HepG2 (cell line): ENCODE results near the gene INAFM2. TPM values are rescaled to one million over a fixed set of nuclear protein-coding genes. Genes with fewer than 3 reads are reported as not detected.

Experiments used
- ATAC-seq: fragments of 200-7000 bp; cut with Tn5 transposase; 3 replicates; pipeline ENCODE4 v1.9.1; 2020; ENCODE audit warnings: mild to moderate bottlenecking, moderate library complexity
- BruUV-seq: library from RNA; stranded (reverse); fragments of 400-500 nt; replicated peaks from 2 replicates; lab custom pipeline; 2021; lab: Mats Ljungman, UMichigan
- CTCF ChIA-PET: fragments of 300-600 bp; formaldehyde crosslinking; extraction: SDS; loops from one replicate; lab custom pipeline; 2021; ENCODE audit warnings: low total read pairs, inconsistent platforms, low intra/inter-chr PET ratio; lab: Yijun Ruan, JAX
- POLR2A ChIA-PET: fragments of 350-600 bp; sonication (Branson Sonifier 250); formaldehyde crosslinking; loops from one replicate; lab custom pipeline; 2020; ENCODE audit warnings: antibody characterized with exemption, inconsistent platforms; lab: Yijun Ruan, JAX
- DNase-seq: peaks from one replicate; pipeline ENCODE4 v3.0.0-alpha.2; 2015; ENCODE audit warnings: low spot score
- FAIRE-seq: peaks from 3 replicates; lab custom pipeline; 2011; peaks lifted over from hg19 to GRCh38; lab: Jason Lieb, UNC
- H2AFZ ChIP-seq: one replicate; pipeline ENCODE4 v1.6.1; 2011; ENCODE audit warnings: low read length, inconsistent platforms
- H3K27ac ChIP-seq: fragments of 300-600 bp; 3 replicates; pipeline ENCODE4 v1.8.0; 2011; ENCODE audit warnings: mixed run types, mild to moderate bottlenecking, mixed read lengths, low read length, inconsistent platforms; ENCODE audit not compliant: insufficient read depth; ENCODE audit errors: extremely low read length
- H3K27me3 ChIP-seq, 2 experiments: fragments of 200-600 bp in 1 of 2; 2 replicates in 1 of 2; 3 replicates in 1 of 2; pipeline versions ENCODE4 v1.6.0 to v1.8.0; 2011; ENCODE audit warnings: low read length in 2 of 2, mild to moderate bottlenecking in 2 of 2, moderate library complexity in 2 of 2, inconsistent platforms in 1 of 2; ENCODE audit not compliant: insufficient read depth in 2 of 2, control insufficient read depth in 1 of 2
- H3K36me3 ChIP-seq, 2 experiments: fragments of 200-600 bp in 1 of 2; replicated peaks in 1 of 2; 2 replicates in 1 of 2; 3 replicates in 1 of 2; pipeline versions ENCODE4 v1.5.1 to v1.8.0; 2011; ENCODE audit warnings: low read length in 2 of 2, inconsistent platforms in 1 of 2; ENCODE audit not compliant: insufficient read depth in 2 of 2, control insufficient read depth in 1 of 2
- H3K4me1 ChIP-seq: 2 replicates; pipeline ENCODE4 v1.5.1; 2012; ENCODE audit warnings: low read length, inconsistent platforms; ENCODE audit not compliant: insufficient read depth
- H3K4me2 ChIP-seq: 2 replicates; pipeline ENCODE4 v1.6.0; 2011; ENCODE audit warnings: low read depth, low read length, inconsistent platforms
- H3K4me3 ChIP-seq, 3 experiments: fragments of 200-600 bp in 1 of 3; sonication (generic), shearing (Covaris generic) in 1 of 3; replicated peaks in 1 of 3; 2 replicates each; pipeline ENCODE4 v1.5.1; 2011 to 2016; ENCODE audit warnings: low read length in 3 of 3, inconsistent platforms in 2 of 3, low read depth in 2 of 3, mild to moderate bottlenecking in 2 of 3, control low read depth in 1 of 3, mixed read lengths in 1 of 3; ENCODE audit not compliant: insufficient read depth in 1 of 3
- H3K79me2 ChIP-seq: one replicate; pipeline ENCODE4 v1.6.1; 2011; ENCODE audit warnings: low read length, inconsistent platforms; ENCODE audit not compliant: insufficient read depth
- H3K9ac ChIP-seq: 2 replicates; pipeline ENCODE4 v1.6.0; 2011; ENCODE audit warnings: mild to moderate bottlenecking, low read depth, low read length, inconsistent platforms; ENCODE audit not compliant: insufficient read depth
- H3K9me3 ChIP-seq: 2 replicates; pipeline ENCODE4 v1.5.1; 2012; ENCODE audit warnings: mild to moderate bottlenecking, low read length
- H4K20me1 ChIP-seq: 2 replicates; pipeline ENCODE4 v1.6.0; 2011; ENCODE audit warnings: inconsistent platforms, mild to moderate bottlenecking, low read length, moderate library complexity; ENCODE audit not compliant: insufficient read depth
- AKNA ChIP-seq: sonication (generic); formaldehyde crosslinking; IDR thresholded peaks from 2 replicates; pipeline ENCODE4 v1.4.0; 2020; ENCODE audit warnings: missing genetic modification reagents, borderline replicate concordance
- CREB1 ChIP-seq, 2 experiments: fragments of 450-650 bp in 1 of 2; IDR thresholded peaks; 2 replicates each; pipeline ENCODE4 v1.6.1; 2016 to 2017; ENCODE audit warnings: control low read depth in 1 of 2, mild to moderate bottlenecking in 1 of 2, missing compliant biosample characterization in 1 of 2, missing genetic modification characterization in 1 of 2
- HNF4A ChIP-seq: sonication (generic); formaldehyde crosslinking; IDR thresholded peaks from 2 replicates; pipeline ENCODE4 v1.4.0; 2020; ENCODE audit warnings: missing genetic modification reagents
- IRX3 ChIP-seq: sonication (generic); formaldehyde crosslinking; IDR thresholded peaks from 2 replicates; pipeline ENCODE4 v1.8.1; 2023; ENCODE audit warnings: mild to moderate bottlenecking, low read depth, missing genetic modification reagents, borderline replicate concordance
- ISX ChIP-seq: sonication (generic); formaldehyde crosslinking; conservative IDR thresholded peaks from 2 replicates; pipeline ENCODE4 v1.5.0; 2020; ENCODE audit warnings: missing genetic modification reagents
- TFE3 ChIP-seq: IDR thresholded peaks from 2 replicates; pipeline ENCODE4 v1.6.1; 2016
- ZNF224 ChIP-seq: sonication (generic); formaldehyde crosslinking; IDR thresholded peaks from 2 replicates; pipeline ENCODE4 v1.5.0; 2020; ENCODE audit warnings: mild to moderate bottlenecking, missing genetic modification reagents
- ZNF337 ChIP-seq: sonication (generic); formaldehyde crosslinking; IDR thresholded peaks from 2 replicates; pipeline ENCODE4 v1.5.1; 2020; ENCODE audit warnings: missing genetic modification reagents, low read depth, mild to moderate bottlenecking, borderline replicate concordance
- ZNF546 ChIP-seq: sonication (generic); formaldehyde crosslinking; conservative IDR thresholded peaks from 2 replicates; pipeline ENCODE4 v1.8.1; 2023; ENCODE audit warnings: mild to moderate bottlenecking, missing genetic modification reagents
- WGBS: methylation state at CpG from one replicate; pipeline ENCODE4 v1.1.6; 2017; ENCODE audit warnings: low lambda C conversion rate; 5-methylcytosine and 5-hydroxymethylcytosine counted together
- in situ Hi-C: cut with HindIII; loops from 2 replicates; pipeline ENCODE4 v1.10.0; 2017; ENCODE audit warnings: low pct_unique_long_range_greater_than_20kb; ENCODE audit not compliant: extremely low pct_ligation_motif_present
- intact Hi-C: fragments of 100-400 bp; cut with micrococcal nuclease; formaldehyde crosslinking; loops from one replicate; pipeline ENCODE4 v1.10.0; 2022; ENCODE audit not compliant: unreplicated experiment
- polyA plus RNA-seq, 8 experiments: library from polyadenylated mRNA; depleted of rRNA in 3 of 8; stranded (reverse) in 7 of 8; unstranded in 1 of 8; fragments of >200 nt; fragmentation: Illumina TruSeq in 4 of 8; extraction: Trizol in 4 of 8; gene quantifications; 2 replicates each; pipeline versions ENCODE4 v1.2.1 to v1.2.3, GENCODE V29; 2011 to 2016; ENCODE audit warnings: low read depth in 4 of 8, missing spikeins in 1 of 8, mixed read lengths in 1 of 8; ENCODE audit not compliant: insufficient read depth in 1 of 8
- total RNA-seq, 5 experiments: library from RNA; depleted of rRNA; stranded (reverse); fragments of >200 nt; fragmentation: Illumina TruSeq; extraction: Trizol; gene quantifications; 2 replicates each; pipeline ENCODE4 v1.2.3, GENCODE V29; 2016; ENCODE audit warnings: low read depth in 1 of 5
- TF ChIP-seq, protein P1 (sequence below): IDR thresholded peaks from 2 replicates; pipeline ENCODE4 v1.6.1; 2016

Gene INAFM2
- total and polyA plus RNA-seq, 2 of the 13 experiments (the other 11 are each of a cell fraction or from before 2014, with no cell fraction given), result 5.5 to 6.5 TPM

- Histone ChIP-seq H3K27ac (no peak overlapping the region), H4K20me1 (no peaks in the 10 kb centered on the region), H3K27me3 (peaks cover 3 to 46% of the 10 kb centered on the region in 2 experiments), H3K4me3 (no peak overlapping the region), H2AFZ (no peak overlapping the region), H3K4me1 (peaks cover 27% of the 10 kb centered on the region), H3K36me3 (no peaks in the 10 kb centered on the region), H3K4me2 (no peak overlapping the region), H3K79me2 (no peaks in the 10 kb centered on the region), H3K9ac (no peak overlapping the region), H3K9me3 (no peaks in the 10 kb centered on the region)
- ChIA-PET CTCF (no interaction called here), POLR2A (no interaction called here)
- DNase-seq, result no peak
- no peak for ATAC-seq
- no peak for FAIRE-seq
- TF ChIP-seq ISX, result no peak
- no peak for TF ChIP-seq CREB1 (IDR thresholded peaks at IDR 0.05)
- TF ChIP-seq CREB1 (CRISPR knock-in tag; IDR thresholded peaks at IDR 0.05), result no peak
- TF ChIP-seq ZNF224, result no peak
- TF ChIP-seq, protein P1, sequence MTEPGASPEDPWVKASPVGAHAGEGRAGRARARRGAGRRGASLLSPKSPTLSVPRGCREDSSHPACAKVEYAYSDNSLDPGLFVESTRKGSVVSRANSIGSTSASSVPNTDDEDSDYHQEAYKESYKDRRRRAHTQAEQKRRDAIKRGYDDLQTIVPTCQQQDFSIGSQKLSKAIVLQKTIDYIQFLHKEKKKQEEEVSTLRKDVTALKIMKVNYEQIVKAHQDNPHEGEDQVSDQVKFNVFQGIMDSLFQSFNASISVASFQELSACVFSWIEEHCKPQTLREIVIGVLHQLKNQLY (CRISPR knock-in tag), result no peak
- no peak for TF ChIP-seq AKNA (CRISPR knock-in tag)
- no peak for TF ChIP-seq ZNF546 (CRISPR knock-in tag)
- TF ChIP-seq TFE3 (CRISPR knock-in tag), result no peak
- TF ChIP-seq ZNF337, result no peak
- TF ChIP-seq HNF4A (CRISPR knock-in tag), result no peak
- no peak for TF ChIP-seq IRX3 (CRISPR knock-in tag)
- in situ Hi-C loops (loop anchor here (5.0 kb wide), 1 partner anchor 34 kb away; no protein-coding TSS in a partner anchor), intact Hi-C loops (loop anchor here (10.0 kb wide), 1 partner anchor 173 kb away; the partner anchor contains the start of gene BMF)
- no TSS peak for BruUV-seq
- 31% methylated on average over 4 of the region's 10 CpGs for WGBS
These were observed 45.5 kb upstream of the INAFM2 start for GRCh38 chr15:40278026-40278425.
